Panc1 (cell line): Measurements from ENCODE around the gene PITX2.

Experiments
- POLR2AphosphoS5 ChIP-seq: IDR thresholded peaks from 2 replicates; pipeline ENCODE4 v1.6.1; 2012; ENCODE audit warnings: mild to moderate bottlenecking, low read depth, low read length, moderate library complexity
- REST ChIP-seq, 2 experiments: IDR thresholded peaks; 2 replicates each; pipeline ENCODE4 v1.6.1; 2011 to 2012; ENCODE audit warnings: low read depth in 2 of 2, control low read depth in 1 of 2, low read length in 1 of 2, mild to moderate bottlenecking in 1 of 2, moderate library complexity in 1 of 2; ENCODE audit not compliant: insufficient read depth in 1 of 2
- TF ChIP-seq, protein P1 (sequence below): fragments of 450-650 bp; IDR thresholded peaks from 2 replicates; pipeline ENCODE4 v1.5.1; 2017; ENCODE audit warnings: mild to moderate bottlenecking

DNA sequence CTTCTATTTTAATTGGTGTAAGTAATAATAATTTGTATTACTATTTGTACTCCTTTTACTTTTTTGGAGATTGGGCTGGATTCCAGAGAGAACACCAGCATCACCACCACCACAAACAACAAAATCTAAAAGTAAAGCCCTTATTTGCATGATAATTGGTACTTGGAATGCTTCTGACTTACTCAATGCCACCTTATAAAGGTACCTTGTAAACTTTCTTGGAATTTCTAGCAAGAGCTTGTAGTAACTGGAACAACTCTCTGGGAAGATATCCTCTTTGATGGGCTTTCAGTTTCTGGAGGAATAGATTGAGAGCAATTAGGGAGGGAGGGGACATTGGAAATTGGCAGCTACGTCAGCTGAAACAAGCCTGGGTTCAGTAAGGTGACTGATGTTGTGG lies 20.2 kb upstream of the PITX2 start:
- TF ChIP-seq POLR2AphosphoS5 (no peak), REST (IDR thresholded peaks at IDR 0.05; ENCODE audit: insufficient read depth in 1 of 2, low read depth in 2 of 2, low read length in 1 of 2) (no peak)
- TF ChIP-seq, protein P1, sequence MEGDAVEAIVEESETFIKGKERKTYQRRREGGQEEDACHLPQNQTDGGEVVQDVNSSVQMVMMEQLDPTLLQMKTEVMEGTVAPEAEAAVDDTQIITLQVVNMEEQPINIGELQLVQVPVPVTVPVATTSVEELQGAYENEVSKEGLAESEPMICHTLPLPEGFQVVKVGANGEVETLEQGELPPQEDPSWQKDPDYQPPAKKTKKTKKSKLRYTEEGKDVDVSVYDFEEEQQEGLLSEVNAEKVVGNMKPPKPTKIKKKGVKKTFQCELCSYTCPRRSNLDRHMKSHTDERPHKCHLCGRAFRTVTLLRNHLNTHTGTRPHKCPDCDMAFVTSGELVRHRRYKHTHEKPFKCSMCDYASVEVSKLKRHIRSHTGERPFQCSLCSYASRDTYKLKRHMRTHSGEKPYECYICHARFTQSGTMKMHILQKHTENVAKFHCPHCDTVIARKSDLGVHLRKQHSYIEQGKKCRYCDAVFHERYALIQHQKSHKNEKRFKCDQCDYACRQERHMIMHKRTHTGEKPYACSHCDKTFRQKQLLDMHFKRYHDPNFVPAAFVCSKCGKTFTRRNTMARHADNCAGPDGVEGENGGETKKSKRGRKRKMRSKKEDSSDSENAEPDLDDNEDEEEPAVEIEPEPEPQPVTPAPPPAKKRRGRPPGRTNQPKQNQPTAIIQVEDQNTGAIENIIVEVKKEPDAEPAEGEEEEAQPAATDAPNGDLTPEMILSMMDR, result no peak
